Forelimb muscle (tissue), 1 donor: ENCODE measurements around the gene GAREM1. TPM values are rescaled to one million over a fixed set of nuclear protein-coding genes. Genes with fewer than 3 reads are reported as not detected.
"Not testable (repeated sequence)": the region's sequence is repeated elsewhere in the genome, so short reads cannot be mapped to it uniquely, and the experiment has no call there.

Source experiments
- DNase-seq: peaks from one replicate; pipeline ENCODE4 v3.0.0-alpha.2; 2013; ENCODE audit warnings: low read depth
- polyA plus RNA-seq: library from polyadenylated mRNA; unstranded; fragments of 120-200 nt; gene quantifications from one replicate; pipeline ENCODE4 v1.2.1, GENCODE V29; 2013; ENCODE audit not compliant: insufficient read length

Gene GAREM1
- polyA plus RNA-seq, 1 donor, result 7.3 TPM

- no peak for DNase-seq
These were observed 213.4 kb downstream of the GAREM1 start for GRCh38 chr18:32257084-32257785.

- no peak for DNase-seq
These were observed 215.1 kb downstream of the GAREM1 start for GRCh38 chr18:32255570-32255969.

DNA sequence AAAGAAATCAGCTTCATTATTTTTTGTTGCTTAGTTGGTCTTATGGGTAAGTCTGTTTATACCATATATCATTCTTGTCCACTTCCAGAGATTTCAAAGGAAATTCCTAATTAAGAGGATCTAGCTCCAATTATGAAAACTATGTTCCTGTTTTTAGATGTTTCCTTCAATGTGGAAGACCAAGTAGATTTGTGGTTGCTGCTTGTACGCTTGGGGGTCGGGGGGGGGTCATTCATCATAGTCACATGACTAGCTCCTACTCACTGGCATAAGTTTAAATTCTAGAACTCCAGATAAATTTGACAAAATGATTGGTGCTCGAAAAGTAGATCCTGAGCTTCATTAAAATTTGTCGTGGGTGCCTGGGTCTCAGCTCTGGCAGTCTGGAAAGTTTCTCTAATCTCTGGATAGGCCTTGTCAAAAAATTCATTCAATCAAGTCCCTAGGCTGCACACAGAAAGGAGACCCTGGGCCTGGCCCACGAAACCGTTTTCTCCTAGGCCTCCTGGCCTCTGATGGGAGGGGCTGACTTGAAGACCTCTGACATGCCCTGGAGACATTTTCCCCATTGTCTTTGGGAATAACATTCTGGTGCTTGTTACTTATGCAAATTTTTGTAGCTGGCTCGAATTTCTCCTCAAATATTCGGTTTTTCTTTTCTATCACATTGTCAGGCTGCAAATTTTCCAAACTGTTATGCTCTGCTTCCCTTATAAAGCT lies 218.4 kb downstream of the GAREM1 start:
- DNase-seq, result no peak

DNA sequence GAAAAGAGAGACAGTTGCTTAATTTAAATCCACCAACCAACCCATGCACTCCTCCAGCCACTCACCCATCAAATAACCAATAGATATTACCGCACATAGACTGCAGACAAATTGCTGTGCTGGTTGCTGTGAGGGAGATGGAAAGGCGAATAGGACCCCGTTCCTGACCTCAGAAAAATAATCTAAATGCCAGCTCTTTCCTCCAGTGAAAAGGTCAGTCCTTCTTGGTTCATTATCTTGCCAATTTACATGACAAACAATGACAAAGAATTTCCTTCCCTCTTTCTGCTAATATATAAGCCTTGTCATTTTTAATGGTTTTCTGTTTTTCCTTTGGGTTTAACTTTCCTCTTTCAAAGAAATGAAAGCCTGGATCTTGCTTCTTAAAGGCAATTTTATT lies 219.2 kb downstream of the GAREM1 start:
- no peak for DNase-seq

DNA sequence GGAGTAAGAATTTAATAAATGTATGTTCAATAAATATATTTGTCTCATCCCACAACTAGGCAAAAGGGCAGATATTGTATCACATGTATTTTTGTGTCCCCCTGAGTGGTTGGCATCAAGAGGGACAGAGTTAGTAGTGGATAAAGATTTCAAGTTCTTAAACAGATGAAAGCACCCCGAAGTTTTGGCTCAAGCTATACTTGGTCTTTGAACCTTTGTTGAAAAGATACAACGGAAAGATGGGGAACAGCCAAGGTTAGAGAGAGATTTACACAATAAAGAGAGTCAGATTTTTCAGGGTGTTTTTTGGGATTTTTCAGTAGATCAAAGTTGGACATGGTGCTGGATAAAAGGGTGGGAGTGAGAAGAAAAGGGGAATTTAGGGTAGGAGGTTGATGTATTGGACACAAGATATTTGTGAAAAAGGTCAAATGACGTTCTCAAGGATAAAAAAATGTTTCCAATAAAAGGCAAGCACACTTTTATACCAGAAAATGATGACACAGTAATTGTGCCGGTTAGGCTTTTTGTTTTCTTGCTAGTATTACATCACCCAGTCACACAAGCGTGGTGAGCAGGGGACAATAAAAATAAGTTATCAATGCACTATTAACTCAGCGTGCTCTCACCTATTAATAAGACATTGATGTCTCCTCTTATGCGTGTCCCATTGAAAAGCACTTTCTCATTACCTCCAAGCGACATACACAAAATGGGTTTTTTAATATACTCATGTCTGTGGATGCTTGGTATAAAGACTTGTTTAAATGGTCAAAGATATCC lies 221.3 kb downstream of the GAREM1 start:
- DNase-seq, result no peak

DNA sequence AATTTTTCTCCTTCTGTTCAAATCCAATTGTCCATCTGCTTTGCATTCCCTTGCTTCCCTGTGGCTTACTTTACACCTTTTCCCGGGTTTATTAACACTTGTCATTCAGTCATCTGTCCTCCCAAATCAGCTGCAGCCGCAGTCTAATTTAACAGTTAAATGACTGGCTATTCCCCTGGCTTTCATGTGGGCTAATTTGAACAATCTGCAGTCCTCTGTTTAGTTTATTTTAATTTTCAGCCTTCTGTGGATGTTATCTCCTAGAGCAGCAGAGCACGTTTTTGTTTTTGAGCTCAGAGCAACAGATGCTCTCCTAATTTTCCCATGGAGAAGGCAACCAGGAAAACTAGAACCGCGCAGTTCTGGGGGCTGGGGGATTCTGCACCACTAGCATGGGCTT lies 225.8 kb downstream of the GAREM1 start:
- DNase-seq, result no peak

DNA sequence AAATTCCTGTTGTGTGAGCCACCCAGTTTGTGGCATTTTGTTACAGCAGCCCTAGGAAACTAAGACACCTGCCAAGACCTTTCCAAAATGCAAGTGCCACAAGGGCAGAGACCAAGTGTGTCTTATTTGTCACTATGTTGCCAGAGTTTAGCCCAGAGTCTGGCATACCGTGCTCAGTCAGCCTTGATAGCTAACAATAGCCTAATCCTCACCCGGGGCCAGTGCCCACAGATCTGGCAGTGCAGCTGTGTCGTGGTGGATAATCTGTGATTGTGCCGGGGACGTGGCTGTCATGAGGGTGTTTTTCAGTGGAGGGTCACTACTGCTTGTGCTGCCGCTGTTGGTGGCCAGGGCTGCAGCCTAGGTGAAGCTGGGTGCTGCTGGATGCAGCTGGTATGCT lies 227.3 kb downstream of the GAREM1 start:
- no peak for DNase-seq

- no peak for DNase-seq
These were observed 228.3 kb downstream of the GAREM1 start for GRCh38 chr18:32242395-32242794.

DNA sequence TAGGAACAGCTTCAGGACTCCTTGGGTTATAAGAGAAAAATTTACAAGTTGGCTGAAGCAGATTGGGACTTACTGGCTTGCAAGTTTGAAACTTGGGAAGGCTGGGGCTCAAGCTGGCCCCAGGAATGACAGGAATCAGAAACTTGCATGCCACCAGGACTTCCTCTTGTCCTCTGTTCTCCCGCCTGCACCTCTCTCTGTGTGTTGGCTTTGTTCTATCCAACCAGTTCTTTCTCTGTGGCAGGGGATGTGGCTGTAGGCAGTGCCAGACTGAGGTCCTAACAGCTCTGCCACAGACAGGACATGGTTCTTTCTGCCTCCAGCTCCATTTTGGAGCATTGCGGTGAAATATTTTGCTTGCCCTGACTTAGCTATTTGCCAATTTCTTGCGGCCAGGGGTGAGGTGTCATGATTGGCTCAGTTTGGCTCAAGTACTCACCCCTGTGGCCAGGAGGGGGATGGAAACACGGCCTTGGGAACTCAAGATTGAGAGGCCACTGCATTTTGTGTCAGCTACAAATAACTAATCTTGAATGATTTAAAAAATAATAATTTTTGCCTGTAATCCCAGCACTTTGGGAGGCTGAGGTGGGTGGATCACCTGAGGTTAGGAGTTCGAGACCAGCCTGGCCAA lies 231.9 kb downstream of the GAREM1 start:
- no peak for DNase-seq

DNA sequence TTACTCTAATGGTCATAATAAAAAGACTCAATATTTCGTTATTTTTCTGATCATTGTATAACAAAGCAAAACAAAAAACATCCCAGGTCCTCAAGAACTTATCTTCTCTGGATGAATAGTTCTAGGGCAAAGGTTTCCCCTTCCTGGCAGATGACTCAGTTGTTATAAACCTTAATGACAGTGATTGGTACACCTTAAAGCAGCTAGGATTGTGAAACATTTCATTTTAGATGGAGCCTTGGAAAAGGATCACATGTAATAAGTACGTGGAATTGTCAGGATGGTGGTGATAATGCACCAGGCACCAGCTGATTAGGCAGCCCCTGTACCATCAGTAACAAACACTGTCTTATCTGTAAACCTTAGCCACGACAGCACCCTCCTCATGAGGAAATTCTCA lies 233.6 kb downstream of the GAREM1 start:
- no peak for DNase-seq

- DNase-seq, result not testable (repeated sequence)
These were observed 237.3 kb downstream of the GAREM1 start for GRCh38 chr18:32233348-32233747.

GRCh38 chr18:32219431-32220018 lies 251.2 kb downstream of the GAREM1 start:
- DNase-seq, result no peak

DNA sequence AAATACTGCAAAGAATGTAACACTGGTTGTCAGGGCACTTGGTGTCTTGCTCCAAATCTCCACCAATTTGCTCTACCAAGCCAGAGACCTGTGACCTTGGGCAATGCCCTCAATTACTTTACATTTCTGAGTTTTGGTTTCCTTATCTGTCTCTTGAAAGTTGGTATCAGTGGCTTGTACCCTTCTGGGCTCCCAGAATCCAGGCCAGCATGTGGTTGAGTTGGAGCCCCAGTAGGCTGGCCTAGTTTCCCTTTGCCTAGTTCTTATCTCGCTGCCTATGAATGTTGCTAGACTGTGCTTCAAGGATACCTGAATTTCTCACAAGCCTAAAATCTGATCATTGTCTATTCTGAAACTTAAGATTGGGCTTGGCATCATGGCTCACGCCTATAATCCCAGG lies 254.3 kb downstream of the GAREM1 start:
- DNase-seq, result no peak

DNA sequence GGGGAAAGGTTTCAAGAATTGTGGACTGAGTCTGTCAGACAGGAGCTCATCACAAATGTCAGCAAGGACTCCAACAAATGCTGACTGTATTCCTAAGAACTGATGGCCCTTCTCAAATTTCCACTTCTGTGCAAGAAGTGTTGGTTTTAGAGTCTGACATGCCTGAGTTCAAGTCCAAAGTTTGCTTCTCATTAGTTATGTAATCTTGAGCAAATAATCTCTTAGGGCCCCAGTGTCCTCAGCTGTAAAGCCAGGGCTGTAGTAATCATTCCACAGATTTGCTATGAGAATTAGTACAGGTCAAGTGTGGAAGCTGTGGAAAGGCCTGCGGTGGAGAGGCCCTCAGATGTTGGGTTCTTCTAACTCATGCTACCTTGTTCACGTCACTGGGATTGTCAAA lies 257.0 kb downstream of the GAREM1 start:
- DNase-seq, result no peak
